ENCODE measurements around the gene REEP1. TPM values are rescaled to one million over a fixed set of nuclear protein-coding genes. Genes with fewer than 3 reads are reported as not detected.

REEP1 gene
- total RNA-seq, 1 experiment from 2014 or later: 0.23 TPM

DNA sequence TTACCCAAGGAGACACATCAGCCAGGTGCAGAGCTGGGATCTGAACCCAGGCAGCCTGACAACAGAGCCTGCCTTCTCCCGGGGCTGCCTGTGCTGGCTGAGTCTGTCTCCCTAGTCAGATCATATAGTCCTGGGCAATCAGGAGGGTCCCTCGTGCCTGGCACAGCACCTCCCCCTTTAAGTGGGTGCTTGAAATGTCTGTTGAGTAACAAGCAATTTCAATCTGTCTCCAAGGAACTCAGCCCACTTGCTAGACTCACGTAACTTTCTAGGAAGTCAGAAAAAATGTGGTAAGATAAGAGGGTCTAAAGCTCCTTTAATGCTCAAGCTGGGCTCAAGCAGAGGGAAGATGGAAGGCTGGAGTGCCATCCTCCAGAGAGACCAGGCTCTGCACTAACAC is 51.9 kb downstream of the REEP1 start:
- no TSS peak for BruUV-seq (replicated peaks)
- Histone ChIP-seq H3K4me3 (ENCODE audit: low read depth in 2 of 2, low read length in 2 of 2) (no peak overlapping the region), H3K4me1 (ENCODE audit: control insufficient read depth, insufficient read depth, low read length) (no peaks in the 10 kb centered on the region), H3K27me3 (ENCODE audit: control insufficient read depth, insufficient read depth, low read length) (peaks cover 17% of the 10 kb centered on the region), H3K27ac (ENCODE audit: low read length) (no peak overlapping the region), H3K36me3 (ENCODE audit: control insufficient read depth, insufficient read depth, low read length) (no peaks in the 10 kb centered on the region), H3K9me3 (ENCODE audit: control insufficient read depth, insufficient read depth, low read depth, low read length) (no peaks in the 10 kb centered on the region)
- in situ Hi-C loops (cut with HindIII; ENCODE audit: low pct_unique_long_range_greater_than_20kb, low sequenced_read_pairs) (no loop called here), intact Hi-C loops (cut with micrococcal nuclease; ENCODE audit: unreplicated experiment) (no loop called here)
- DNase-seq (ENCODE audit: low read depth, low spot score): no peak
- ChIA-PET CTCF (no interaction called here), POLR2A (no interaction called here)
- no peak for ATAC-seq
- TF ChIP-seq TCF7L2 (IDR thresholded peaks at IDR 0.05; ENCODE audit: low read depth, low read length): no peak

DNA sequence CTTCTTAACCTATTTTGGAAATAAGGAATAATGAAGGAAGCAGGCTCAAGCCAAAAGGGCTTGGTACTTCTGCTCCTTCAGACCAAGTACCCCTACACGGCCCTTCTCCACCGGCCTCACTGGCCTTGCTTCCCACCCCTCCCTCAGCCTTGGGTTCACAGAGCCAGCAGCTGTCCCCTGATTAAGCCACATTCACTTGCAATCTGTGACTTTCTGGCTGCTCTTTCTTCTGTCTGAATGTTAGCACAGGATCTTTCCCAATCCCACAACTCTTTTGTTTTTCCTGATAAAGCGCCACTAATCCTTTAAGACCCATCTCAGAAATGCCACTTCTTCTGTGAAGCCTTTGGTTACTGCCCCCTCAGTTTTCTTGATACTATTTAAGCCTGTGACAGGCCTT is 52.4 kb downstream of the REEP1 start:
- H3K4me1 ChIP-seq (ENCODE audit: control insufficient read depth, insufficient read depth, low read length): no peaks in the 10 kb centered on the region

DNA sequence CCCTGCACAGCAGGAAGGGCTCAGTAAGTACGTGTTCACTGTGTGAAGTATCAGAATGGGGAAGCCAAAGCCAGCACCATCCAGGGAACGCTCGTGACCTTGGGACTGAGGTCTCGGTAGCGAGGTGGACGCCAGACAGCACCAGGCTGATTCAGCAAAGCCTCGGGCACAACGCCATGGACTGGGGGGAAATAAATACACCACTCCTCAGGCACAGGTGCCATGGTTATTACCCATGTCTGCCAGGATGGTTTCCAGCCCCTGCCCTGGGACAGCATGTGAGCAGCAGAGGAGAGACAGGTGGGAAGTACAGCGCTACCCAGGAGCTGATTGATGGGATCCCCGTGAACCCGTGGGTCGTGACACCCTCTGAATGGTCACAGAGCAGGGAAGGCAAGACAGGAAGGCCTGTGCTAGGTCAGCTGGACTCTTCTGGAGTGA is 53.0 kb downstream of the REEP1 start:
- ChIA-PET CTCF (no interaction called here), POLR2A (no interaction called here)
- H3K36me3 ChIP-seq (ENCODE audit: control insufficient read depth, insufficient read depth, low read length): no peaks in the 10 kb centered on the region
- ATAC-seq: no peak
- H3K9me3 ChIP-seq (ENCODE audit: control insufficient read depth, insufficient read depth, low read depth, low read length): no peaks in the 10 kb centered on the region
- no peak overlapping the region for H3K27ac ChIP-seq (ENCODE audit: low read length)
- in situ Hi-C loops (cut with HindIII; ENCODE audit: low pct_unique_long_range_greater_than_20kb, low sequenced_read_pairs) (no loop called here), intact Hi-C loops (cut with micrococcal nuclease; ENCODE audit: unreplicated experiment) (no loop called here)
- DNase-seq (ENCODE audit: low read depth, low spot score): no peak
- TF ChIP-seq REST (IDR thresholded peaks at IDR 0.05; ENCODE audit: insufficient read depth in 1 of 2, low read depth in 2 of 2, low read length in 1 of 2): no peak
- TF ChIP-seq TCF7L2 (IDR thresholded peaks at IDR 0.05; ENCODE audit: low read depth, low read length): no peak
- TF ChIP-seq POLR2AphosphoS5 (IDR thresholded peaks at IDR 0.05; ENCODE audit: low read depth, low read length): no peak
- TF ChIP-seq, protein P1, sequence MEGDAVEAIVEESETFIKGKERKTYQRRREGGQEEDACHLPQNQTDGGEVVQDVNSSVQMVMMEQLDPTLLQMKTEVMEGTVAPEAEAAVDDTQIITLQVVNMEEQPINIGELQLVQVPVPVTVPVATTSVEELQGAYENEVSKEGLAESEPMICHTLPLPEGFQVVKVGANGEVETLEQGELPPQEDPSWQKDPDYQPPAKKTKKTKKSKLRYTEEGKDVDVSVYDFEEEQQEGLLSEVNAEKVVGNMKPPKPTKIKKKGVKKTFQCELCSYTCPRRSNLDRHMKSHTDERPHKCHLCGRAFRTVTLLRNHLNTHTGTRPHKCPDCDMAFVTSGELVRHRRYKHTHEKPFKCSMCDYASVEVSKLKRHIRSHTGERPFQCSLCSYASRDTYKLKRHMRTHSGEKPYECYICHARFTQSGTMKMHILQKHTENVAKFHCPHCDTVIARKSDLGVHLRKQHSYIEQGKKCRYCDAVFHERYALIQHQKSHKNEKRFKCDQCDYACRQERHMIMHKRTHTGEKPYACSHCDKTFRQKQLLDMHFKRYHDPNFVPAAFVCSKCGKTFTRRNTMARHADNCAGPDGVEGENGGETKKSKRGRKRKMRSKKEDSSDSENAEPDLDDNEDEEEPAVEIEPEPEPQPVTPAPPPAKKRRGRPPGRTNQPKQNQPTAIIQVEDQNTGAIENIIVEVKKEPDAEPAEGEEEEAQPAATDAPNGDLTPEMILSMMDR (IDR thresholded peaks at IDR 0.05): no peak
- no peak for TF ChIP-seq SIN3A (IDR thresholded peaks at IDR 0.05; ENCODE audit: borderline replicate concordance, insufficient read depth, low read depth, low read length)
- no peaks in the 10 kb centered on the region for H3K4me1 ChIP-seq (ENCODE audit: control insufficient read depth, insufficient read depth, low read length)
- peaks cover 19% of the 10 kb centered on the region for H3K27me3 ChIP-seq (ENCODE audit: control insufficient read depth, insufficient read depth, low read length)
- no peak overlapping the region for H3K4me3 ChIP-seq (ENCODE audit: low read depth in 2 of 2, low read length in 2 of 2)
- BruUV-seq (replicated peaks): no TSS peak

More for the DNA sequence above, 52.4 kb downstream of the REEP1 start:
- H3K27me3 ChIP-seq (ENCODE audit: control insufficient read depth, insufficient read depth, low read length): peaks cover 20% of the 10 kb centered on the region
- no TSS peak for BruUV-seq (replicated peaks)
- DNase-seq (ENCODE audit: low read depth, low spot score): no peak
- no peak overlapping the region for H3K27ac ChIP-seq (ENCODE audit: low read length)
- no peak overlapping the region for H3K4me3 ChIP-seq (ENCODE audit: low read depth in 2 of 2, low read length in 2 of 2)
- H3K36me3 ChIP-seq (ENCODE audit: control insufficient read depth, insufficient read depth, low read length): no peaks in the 10 kb centered on the region
- no peaks in the 10 kb centered on the region for H3K9me3 ChIP-seq (ENCODE audit: control insufficient read depth, insufficient read depth, low read depth, low read length)
- TF ChIP-seq POLR2AphosphoS5 (IDR thresholded peaks at IDR 0.05; ENCODE audit: low read depth, low read length): no peak
- TF ChIP-seq SIN3A (IDR thresholded peaks at IDR 0.05; ENCODE audit: borderline replicate concordance, insufficient read depth, low read depth, low read length): no peak
- ATAC-seq: no peak
- intact Hi-C loops (cut with micrococcal nuclease; ENCODE audit: unreplicated experiment) (no loop called here), in situ Hi-C loops (cut with HindIII; ENCODE audit: low pct_unique_long_range_greater_than_20kb, low sequenced_read_pairs) (no loop called here)
- ChIA-PET CTCF (no interaction called here), POLR2A (no interaction called here)

All from Panc1 (cell line).